Endothelial cell of umbilical vein (primary cell): Measurements from ENCODE around the gene LYPLAL1.

Source experiments
- CTCF ChIP-seq, 2 donors: IDR thresholded peaks; 1 replicate in 1 of 2; 2 replicates in 1 of 2; pipeline ENCODE4 v1.5.1; 2011; ENCODE audit warnings: low read length in 2 of 2, mild to moderate bottlenecking in 2 of 2, moderate library complexity in 2 of 2, control low read depth in 1 of 2, inconsistent platforms in 1 of 2, low read depth in 1 of 2; ENCODE audit not compliant: insufficient read depth in 1 of 2; ENCODE audit errors: extremely low read depth in 1 of 2
- EZH2 ChIP-seq: IDR thresholded peaks from 2 replicates; pipeline ENCODE4 v1.6.1; 2012; ENCODE audit warnings: borderline replicate concordance, low read depth, mild to moderate bottlenecking, moderate library complexity, low read length, inconsistent platforms; ENCODE audit not compliant: severe bottlenecking
- FOS ChIP-seq: IDR thresholded peaks from 2 replicates; pipeline ENCODE4 v1.6.1; 2011; ENCODE audit warnings: mild to moderate bottlenecking, low read length, moderate library complexity, borderline replicate concordance; ENCODE audit not compliant: insufficient read depth
- GATA2 ChIP-seq: IDR thresholded peaks from 2 replicates; pipeline ENCODE4 v1.7.0; 2011; ENCODE audit warnings: low read depth, mild to moderate bottlenecking, moderate library complexity, mixed read lengths, low read length; ENCODE audit not compliant: insufficient read length, insufficient read depth
- JUN ChIP-seq: IDR thresholded peaks from 2 replicates; pipeline ENCODE4 v1.6.1; 2011; ENCODE audit warnings: borderline replicate concordance, low read depth; ENCODE audit not compliant: insufficient read length, insufficient read depth
- MAX ChIP-seq: IDR thresholded peaks from 2 replicates; pipeline ENCODE4 v1.6.1; 2011; ENCODE audit not compliant: insufficient read depth, insufficient read length
- MYC ChIP-seq: IDR thresholded peaks from one replicate; pipeline ENCODE4 v1.6.1; 2011; ENCODE audit warnings: mild to moderate bottlenecking, low read depth, low read length
- POLR2A ChIP-seq: IDR thresholded peaks from 2 replicates; pipeline ENCODE4 v1.6.1; 2012; ENCODE audit warnings: low read depth, mild to moderate bottlenecking, control low read depth, low read length
- POLR2AphosphoS5 ChIP-seq: IDR thresholded peaks from 2 replicates; pipeline ENCODE4 v1.6.1; 2012; ENCODE audit warnings: low read depth, mild to moderate bottlenecking, control low read depth, low read length, moderate library complexity; ENCODE audit not compliant: insufficient read depth

GRCh38 chr1:219149009-219149577 lies 24.6 kb upstream of the LYPLAL1 start:
- TF ChIP-seq MAX (no peak), POLR2AphosphoS5 (no peak), CTCF (IDR thresholded peaks at IDR 0.05; ENCODE audit: extremely low read depth in 1 of 2, insufficient read depth in 1 of 2, low read depth in 1 of 2, low read length in 2 of 2) (no peak), MYC (no peak), EZH2 (no peak), POLR2A (no peak), FOS (no peak), JUN (no peak), GATA2 (no peak)
